RWPE2 (cell line): ENCODE measurements around the gene COLEC12.

Source experiments
- ATAC-seq: fragments of 200-7000 bp; cut with Tn5 transposase; 3 replicates; pipeline ENCODE4 v1.9.1; 2021; ENCODE audit warnings: low read depth
- DNase-seq: peaks from one replicate; pipeline ENCODE4 v3.0.0-alpha.2; 2020; ENCODE audit warnings: low spot score
- H3K27ac ChIP-seq: fragments of 450-650 bp; 2 replicates; pipeline ENCODE4 v1.5.1; 2017; ENCODE audit warnings: mild to moderate bottlenecking; ENCODE audit not compliant: poor library complexity, severe bottlenecking
- H3K27me3 ChIP-seq: fragments of 250-450 bp; sonication (Bioruptor Pico); 2 replicates; pipeline ENCODE4 v1.5.1; 2021; ENCODE audit warnings: mild to moderate bottlenecking, moderate library complexity; ENCODE audit not compliant: insufficient read depth, poor library complexity, severe bottlenecking
- H3K36me3 ChIP-seq: fragments of 250-450 bp; sonication (Bioruptor Pico); 2 replicates; pipeline ENCODE4 v1.5.1; 2020; ENCODE audit warnings: low read depth, mild to moderate bottlenecking, moderate library complexity
- H3K4me1 ChIP-seq: fragments of 250-450 bp; sonication (Bioruptor Pico); 2 replicates; pipeline ENCODE4 v1.5.1; 2021; ENCODE audit warnings: mild to moderate bottlenecking, moderate library complexity; ENCODE audit not compliant: insufficient read depth, poor library complexity, severe bottlenecking
- H3K4me3 ChIP-seq: fragments of 250-450 bp; sonication (Bioruptor Pico); 2 replicates; pipeline ENCODE4 v1.5.1; 2021; ENCODE audit warnings: mild to moderate bottlenecking, moderate library complexity; ENCODE audit not compliant: severe bottlenecking
- H3K9me3 ChIP-seq: fragments of 250-450 bp; sonication (Bioruptor Pico); 2 replicates; pipeline ENCODE4 v1.5.1; 2021; ENCODE audit warnings: mild to moderate bottlenecking, moderate library complexity; ENCODE audit not compliant: severe bottlenecking
- TF ChIP-seq, protein P1 (sequence below): fragments of 450-650 bp; IDR thresholded peaks from one replicate; pipeline ENCODE4 v1.5.1; 2017; ENCODE audit warnings: mild to moderate bottlenecking, moderate library complexity; ENCODE audit not compliant: poor library complexity, severe bottlenecking

Gene COLEC12

DNA sequence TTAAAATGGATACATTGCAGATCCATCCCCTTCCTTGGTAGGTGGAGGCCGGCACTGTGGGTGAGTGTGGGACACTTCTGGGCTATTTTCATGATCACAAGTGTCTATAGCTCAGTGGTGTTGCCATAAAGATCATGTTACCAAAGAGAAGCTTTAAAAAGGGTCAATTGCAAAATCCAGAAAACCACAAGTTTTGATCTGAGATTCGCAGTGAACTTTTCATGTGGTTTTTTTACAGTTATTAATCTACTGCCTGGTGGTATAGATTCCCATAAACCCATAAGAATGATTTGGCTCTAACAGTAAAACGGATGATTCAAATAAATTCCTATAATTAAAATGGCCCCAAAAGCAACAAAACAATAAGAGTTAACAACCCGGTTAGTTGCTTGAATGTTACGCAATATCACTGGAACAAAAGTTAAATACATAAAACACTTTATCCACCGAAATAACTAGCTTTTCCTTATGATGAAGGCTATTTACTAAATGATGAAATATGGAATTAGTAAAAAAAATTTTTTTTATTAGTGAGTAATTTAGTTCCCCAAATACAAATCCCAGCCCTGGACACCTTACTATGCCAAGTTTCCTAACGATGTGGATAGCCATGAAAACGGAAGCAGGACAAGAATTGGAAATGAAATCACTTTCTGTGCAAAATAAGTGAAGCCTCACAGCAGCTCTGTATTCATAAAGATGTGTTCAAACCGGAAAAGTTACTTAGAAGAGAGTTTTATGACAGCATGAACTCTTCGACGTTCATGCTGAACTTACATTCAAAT lies 137.0 kb downstream of the COLEC12 start:
- Histone ChIP-seq H3K4me3 (no peak overlapping the region), H3K27me3 (no peaks in the 10 kb centered on the region), H3K27ac (no peak overlapping the region), H3K4me1 (no peaks in the 10 kb centered on the region), H3K9me3 (no peaks in the 10 kb centered on the region), H3K36me3 (no peaks in the 10 kb centered on the region)
- DNase-seq = no peak
- ATAC-seq = no peak
- TF ChIP-seq, protein P1, sequence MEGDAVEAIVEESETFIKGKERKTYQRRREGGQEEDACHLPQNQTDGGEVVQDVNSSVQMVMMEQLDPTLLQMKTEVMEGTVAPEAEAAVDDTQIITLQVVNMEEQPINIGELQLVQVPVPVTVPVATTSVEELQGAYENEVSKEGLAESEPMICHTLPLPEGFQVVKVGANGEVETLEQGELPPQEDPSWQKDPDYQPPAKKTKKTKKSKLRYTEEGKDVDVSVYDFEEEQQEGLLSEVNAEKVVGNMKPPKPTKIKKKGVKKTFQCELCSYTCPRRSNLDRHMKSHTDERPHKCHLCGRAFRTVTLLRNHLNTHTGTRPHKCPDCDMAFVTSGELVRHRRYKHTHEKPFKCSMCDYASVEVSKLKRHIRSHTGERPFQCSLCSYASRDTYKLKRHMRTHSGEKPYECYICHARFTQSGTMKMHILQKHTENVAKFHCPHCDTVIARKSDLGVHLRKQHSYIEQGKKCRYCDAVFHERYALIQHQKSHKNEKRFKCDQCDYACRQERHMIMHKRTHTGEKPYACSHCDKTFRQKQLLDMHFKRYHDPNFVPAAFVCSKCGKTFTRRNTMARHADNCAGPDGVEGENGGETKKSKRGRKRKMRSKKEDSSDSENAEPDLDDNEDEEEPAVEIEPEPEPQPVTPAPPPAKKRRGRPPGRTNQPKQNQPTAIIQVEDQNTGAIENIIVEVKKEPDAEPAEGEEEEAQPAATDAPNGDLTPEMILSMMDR = no peak

GRCh38 chr18:362311-363290 lies 137.9 kb downstream of the COLEC12 start:
- DNase-seq (no peak), ATAC-seq (no peak)
- Histone ChIP-seq H3K4me1 (no peaks in the 10 kb centered on the region), H3K27me3 (no peaks in the 10 kb centered on the region), H3K27ac (no peak overlapping the region), H3K36me3 (no peaks in the 10 kb centered on the region), H3K9me3 (no peaks in the 10 kb centered on the region), H3K4me3 (no peak overlapping the region)
- TF ChIP-seq, protein P1 = no peak

- no peak for DNase-seq
- Histone ChIP-seq H3K27ac (no peak overlapping the region), H3K4me1 (no peaks in the 10 kb centered on the region), H3K4me3 (no peak overlapping the region), H3K9me3 (no peaks in the 10 kb centered on the region), H3K27me3 (no peaks in the 10 kb centered on the region), H3K36me3 (no peaks in the 10 kb centered on the region)
- no peak for ATAC-seq
- TF ChIP-seq, protein P1 = no peak
Observed at GRCh38 chr18:361941-362310, 138.6 kb downstream of the COLEC12 start.

DNA sequence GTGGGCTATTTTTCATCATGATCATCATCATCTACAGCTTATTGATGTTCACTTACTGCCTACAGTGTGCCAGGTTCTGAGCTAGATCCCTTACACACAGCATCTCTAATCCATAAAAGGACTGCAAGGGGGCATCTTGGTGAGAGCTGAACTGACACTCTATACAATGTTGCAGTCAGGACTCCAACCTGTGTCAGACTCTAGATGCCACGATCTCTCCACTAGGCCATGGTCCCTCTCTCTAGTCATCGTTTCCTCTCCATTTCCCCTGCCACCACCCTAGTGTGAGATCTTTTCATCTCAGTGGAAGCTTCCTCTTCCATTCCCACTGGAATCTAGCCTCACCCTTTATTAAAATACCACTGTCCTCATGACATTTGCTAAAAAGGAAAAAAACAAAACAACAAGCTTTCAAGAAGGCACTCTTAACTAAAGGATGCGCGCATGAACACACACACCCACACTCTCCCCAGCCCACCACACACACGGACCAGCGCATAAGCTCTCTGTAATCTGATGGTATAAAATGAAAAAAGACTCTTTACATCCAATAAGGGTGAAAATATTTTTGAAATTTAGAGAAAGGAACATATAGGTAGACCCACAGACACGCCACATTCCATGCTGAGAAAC lies 139.3 kb downstream of the COLEC12 start:
- no peak overlapping the region for H3K27ac ChIP-seq
- H3K9me3 ChIP-seq = no peaks in the 10 kb centered on the region
- no peaks in the 10 kb centered on the region for H3K4me1 ChIP-seq
- DNase-seq (no peak), ATAC-seq (no peak)
- no peaks in the 10 kb centered on the region for H3K27me3 ChIP-seq
- no peak overlapping the region for H3K4me3 ChIP-seq
- no peaks in the 10 kb centered on the region for H3K36me3 ChIP-seq
- TF ChIP-seq, protein P1 = no peak
